ENCODE measurements around the gene TLCD2. TPM values are rescaled to one million over a fixed set of nuclear protein-coding genes. Genes with fewer than 3 reads are reported as not detected.
A peak's percentile ranks its signal among the peaks of the same experiment; 100 is the strongest.

The TLCD2 gene
- total and polyA plus RNA-seq, 2 of the 13 experiments (the other 11 are each of a cell fraction or from before 2014, with no cell fraction given): 0.90 to 1.1 TPM

DNA sequence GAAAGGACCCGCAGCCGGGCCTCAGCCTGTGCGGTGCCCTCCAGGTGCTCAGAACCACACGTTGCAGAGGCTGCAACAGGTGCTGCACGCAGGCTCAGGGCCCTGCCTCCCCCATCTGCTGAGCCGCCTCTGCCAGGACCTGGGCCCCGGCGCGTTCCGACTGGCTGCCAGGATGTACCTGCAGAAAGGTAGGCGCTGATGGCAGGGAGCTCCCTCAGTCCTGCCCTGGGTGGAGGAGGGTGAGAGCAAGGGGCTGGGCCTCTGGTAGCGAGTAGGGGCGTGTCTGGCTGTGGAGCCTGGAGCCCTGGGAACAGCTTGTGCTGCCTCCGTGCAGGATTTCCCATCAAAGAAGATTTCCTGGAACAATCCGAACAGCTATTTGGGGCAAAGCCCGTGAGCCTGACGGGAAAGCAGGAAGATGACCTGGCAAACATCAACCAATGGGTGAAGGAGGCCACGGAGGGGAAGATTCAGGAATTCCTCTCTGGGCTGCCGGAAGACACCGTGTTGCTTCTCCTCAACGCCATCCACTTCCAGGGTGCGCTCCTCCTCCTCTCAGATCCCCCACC lies 36.9 kb upstream of the TLCD2 start (continued):
- TF ChIP-seq ZNF788 (CRISPR knock-in tag; IDR thresholded peaks at IDR 0.05; ENCODE audit: borderline replicate concordance) (no peak), JDP2 (CRISPR knock-in tag; IDR thresholded peaks at IDR 0.05; ENCODE audit: borderline replicate concordance) (no peak), ZFP41 (CRISPR knock-in tag; IDR thresholded peaks at IDR 0.05; ENCODE audit: borderline replicate concordance) (no peak), FOXA3 (CRISPR knock-in tag; IDR thresholded peaks at IDR 0.05) (no peak), POLR2A (IDR thresholded peaks at IDR 0.05; ENCODE audit: insufficient read depth in 1 of 2, low read depth in 2 of 2, low read length in 2 of 2) (peak in 1 of 2 experiments; percentile 20; a peak in 1 of 4 replicates), ZC3H4 (CRISPR knock-in tag; IDR thresholded peaks at IDR 0.05; ENCODE audit: borderline replicate concordance) (no peak), SATB2 (CRISPR knock-in tag; IDR thresholded peaks at IDR 0.05) (no peak), MIXL1 (CRISPR knock-in tag; IDR thresholded peaks at IDR 0.05) (no peak), ZNF33A (CRISPR knock-in tag; IDR thresholded peaks at IDR 0.05; ENCODE audit: borderline replicate concordance) (no peak), ZNF383 (CRISPR knock-in tag; IDR thresholded peaks at IDR 0.05; ENCODE audit: borderline replicate concordance) (no peak), HOXA9 (CRISPR knock-in tag; IDR thresholded peaks at IDR 0.05; ENCODE audit: borderline replicate concordance) (no peak), ZNF614 (CRISPR knock-in tag; IDR thresholded peaks at IDR 0.05; ENCODE audit: borderline replicate concordance) (no peak), NCOA2 (CRISPR knock-in tag; IDR thresholded peaks at IDR 0.05) (no peak), ZNF761 (CRISPR knock-in tag; conservative IDR thresholded peaks at IDR 0.05) (no peak), ZNF629 (CRISPR knock-in tag; conservative IDR thresholded peaks at IDR 0.05) (peak; percentile 67), ZNF615 (CRISPR knock-in tag; IDR thresholded peaks at IDR 0.05; ENCODE audit: borderline replicate concordance) (no peak), NR2F6 (IDR thresholded peaks at IDR 0.05) (no peak), NR2F6 (CRISPR knock-in tag; IDR thresholded peaks at IDR 0.05) (no peak), SMC3 (IDR thresholded peaks at IDR 0.05; ENCODE audit: low read length) (no peak), JUN (CRISPR knock-in tag; IDR thresholded peaks at IDR 0.05) (no peak), CHD2 (IDR thresholded peaks at IDR 0.05; ENCODE audit: low read depth, low read length) (no peak), ZNF570 (CRISPR knock-in tag; IDR thresholded peaks at IDR 0.05; ENCODE audit: borderline replicate concordance) (no peak), ZNF747 (CRISPR knock-in tag; IDR thresholded peaks at IDR 0.05; ENCODE audit: borderline replicate concordance) (no peak)
- TF ChIP-seq, protein P1, sequence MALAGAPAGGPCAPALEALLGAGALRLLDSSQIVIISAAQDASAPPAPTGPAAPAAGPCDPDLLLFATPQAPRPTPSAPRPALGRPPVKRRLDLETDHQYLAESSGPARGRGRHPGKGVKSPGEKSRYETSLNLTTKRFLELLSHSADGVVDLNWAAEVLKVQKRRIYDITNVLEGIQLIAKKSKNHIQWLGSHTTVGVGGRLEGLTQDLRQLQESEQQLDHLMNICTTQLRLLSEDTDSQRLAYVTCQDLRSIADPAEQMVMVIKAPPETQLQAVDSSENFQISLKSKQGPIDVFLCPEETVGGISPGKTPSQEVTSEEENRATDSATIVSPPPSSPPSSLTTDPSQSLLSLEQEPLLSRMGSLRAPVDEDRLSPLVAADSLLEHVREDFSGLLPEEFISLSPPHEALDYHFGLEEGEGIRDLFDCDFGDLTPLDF (CRISPR knock-in tag; IDR thresholded peaks at IDR 0.05): no peak
- TF ChIP-seq, protein P2, sequence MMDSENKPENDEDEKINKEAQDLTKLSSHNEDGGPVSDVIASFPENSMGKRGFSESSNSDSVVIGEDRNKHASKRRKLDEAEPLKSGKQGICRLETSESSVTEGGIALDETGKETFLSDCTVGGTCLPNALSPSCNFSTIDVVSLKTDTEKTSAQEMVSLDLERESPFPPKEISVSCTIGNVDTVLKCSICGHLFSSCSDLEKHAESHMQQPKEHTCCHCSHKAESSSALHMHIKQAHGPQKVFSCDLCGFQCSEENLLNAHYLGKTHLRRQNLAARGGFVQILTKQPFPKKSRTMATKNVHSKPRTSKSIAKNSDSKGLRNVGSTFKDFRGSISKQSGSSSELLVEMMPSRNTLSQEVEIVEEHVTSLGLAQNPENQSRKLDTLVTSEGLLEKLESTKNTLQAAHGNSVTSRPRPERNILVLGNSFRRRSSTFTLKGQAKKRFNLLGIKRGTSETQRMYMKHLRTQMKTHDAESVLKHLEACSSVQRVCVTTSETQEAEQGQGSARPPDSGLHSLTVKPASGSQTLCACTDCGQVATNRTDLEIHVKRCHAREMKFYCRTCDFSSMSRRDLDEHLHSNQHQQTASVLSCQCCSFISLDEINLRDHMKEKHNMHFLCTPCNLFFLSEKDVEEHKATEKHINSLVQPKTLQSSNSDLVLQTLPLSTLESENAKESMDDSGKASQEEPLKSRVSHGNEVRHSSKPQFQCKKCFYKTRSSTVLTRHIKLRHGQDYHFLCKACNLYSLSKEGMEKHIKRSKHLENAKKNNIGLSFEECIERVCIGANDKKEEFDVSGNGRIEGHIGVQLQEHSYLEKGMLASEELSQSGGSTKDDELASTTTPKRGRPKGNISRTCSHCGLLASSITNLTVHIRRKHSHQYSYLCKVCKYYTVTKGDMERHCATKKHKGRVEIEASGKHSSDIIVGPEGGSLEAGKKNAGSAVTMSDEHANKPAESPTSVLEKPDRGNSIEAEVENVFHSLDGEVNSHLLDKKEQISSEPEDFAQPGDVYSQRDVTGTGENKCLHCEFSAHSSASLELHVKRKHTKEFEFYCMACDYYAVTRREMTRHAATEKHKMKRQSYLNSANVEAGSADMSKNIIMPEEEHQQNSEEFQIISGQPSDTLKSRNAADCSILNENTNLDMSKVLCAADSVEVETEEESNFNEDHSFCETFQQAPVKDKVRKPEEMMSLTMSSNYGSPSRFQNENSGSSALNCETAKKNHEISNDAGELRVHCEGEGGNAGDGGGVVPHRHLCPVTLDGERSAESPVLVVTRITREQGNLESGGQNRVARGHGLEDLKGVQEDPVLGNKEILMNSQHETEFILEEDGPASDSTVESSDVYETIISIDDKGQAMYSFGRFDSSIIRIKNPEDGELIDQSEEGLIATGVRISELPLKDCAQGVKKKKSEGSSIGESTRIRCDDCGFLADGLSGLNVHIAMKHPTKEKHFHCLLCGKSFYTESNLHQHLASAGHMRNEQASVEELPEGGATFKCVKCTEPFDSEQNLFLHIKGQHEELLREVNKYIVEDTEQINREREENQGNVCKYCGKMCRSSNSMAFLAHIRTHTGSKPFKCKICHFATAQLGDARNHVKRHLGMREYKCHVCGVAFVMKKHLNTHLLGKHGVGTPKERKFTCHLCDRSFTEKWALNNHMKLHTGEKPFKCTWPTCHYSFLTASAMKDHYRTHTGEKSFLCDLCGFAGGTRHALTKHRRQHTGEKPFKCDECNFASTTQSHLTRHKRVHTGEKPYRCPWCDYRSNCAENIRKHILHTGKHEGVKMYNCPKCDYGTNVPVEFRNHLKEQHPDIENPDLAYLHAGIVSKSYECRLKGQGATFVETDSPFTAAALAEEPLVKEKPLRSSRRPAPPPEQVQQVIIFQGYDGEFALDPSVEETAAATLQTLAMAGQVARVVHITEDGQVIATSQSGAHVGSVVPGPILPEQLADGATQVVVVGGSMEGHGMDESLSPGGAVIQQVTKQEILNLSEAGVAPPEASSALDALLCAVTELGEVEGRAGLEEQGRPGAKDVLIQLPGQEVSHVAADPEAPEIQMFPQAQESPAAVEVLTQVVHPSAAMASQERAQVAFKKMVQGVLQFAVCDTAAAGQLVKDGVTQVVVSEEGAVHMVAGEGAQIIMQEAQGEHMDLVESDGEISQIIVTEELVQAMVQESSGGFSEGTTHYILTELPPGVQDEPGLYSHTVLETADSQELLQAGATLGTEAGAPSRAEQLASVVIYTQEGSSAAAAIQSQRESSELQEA (CRISPR knock-in tag; IDR thresholded peaks at IDR 0.05; ENCODE audit: not compliant biosample characterization): no peak

Data from HepG2 (cell line).